ENCODE results near the gene AHCYL1. TPM values are rescaled to one million over a fixed set of nuclear protein-coding genes. Genes with fewer than 3 reads are reported as not detected.
"Not testable (repeated sequence)": the region's sequence is repeated elsewhere in the genome, so short reads cannot be mapped to it uniquely, and the experiment has no call there.

The AHCYL1 gene
- total RNA-seq, 2 experiments from 2014 or later: 89.6 to 92.3 TPM

DNA sequence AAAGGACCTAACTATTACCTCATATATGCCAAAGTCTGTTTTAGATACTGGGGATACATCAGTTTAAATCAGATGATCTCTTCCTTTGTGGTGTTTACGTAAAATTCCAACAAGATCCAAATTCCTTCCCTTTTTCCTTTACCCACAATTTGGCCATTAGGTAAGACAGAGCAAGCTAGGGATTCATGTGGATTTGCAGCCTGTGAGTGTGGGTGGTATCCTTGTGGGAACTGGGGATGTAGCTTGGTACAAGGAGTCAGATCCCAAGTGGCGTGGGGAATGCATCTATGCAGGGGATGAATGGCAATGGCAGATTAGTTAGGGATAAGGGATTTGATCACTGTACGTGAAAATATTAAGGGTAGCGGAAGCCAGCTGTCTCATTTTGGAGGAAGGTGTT, 40.0 kb downstream of the AHCYL1 start:
- no peaks in the 10 kb centered on the region for H3K27me3 Mint-ChIP-seq
- no peaks in the 10 kb centered on the region for H3K9me3 Mint-ChIP-seq
- no peak overlapping the region for H3K27ac Mint-ChIP-seq
- POLR2A ChIA-PET: no interaction called here
- CTCF ChIA-PET: interaction anchor here (1.3 kb wide), 1 partner anchor 41 kb away, joined by 3 read pairs; no protein-coding TSS in a partner anchor
- no peak overlapping the region for H3K4me3 Mint-ChIP-seq
- no peak for DNase-seq
- intact Hi-C loops (cut with micrococcal nuclease): no loop called here
- H3K4me1 Mint-ChIP-seq (ENCODE audit: low read depth): no peaks in the 10 kb centered on the region
- peaks cover 17% of the 10 kb centered on the region for H3K36me3 Mint-ChIP-seq

DNA sequence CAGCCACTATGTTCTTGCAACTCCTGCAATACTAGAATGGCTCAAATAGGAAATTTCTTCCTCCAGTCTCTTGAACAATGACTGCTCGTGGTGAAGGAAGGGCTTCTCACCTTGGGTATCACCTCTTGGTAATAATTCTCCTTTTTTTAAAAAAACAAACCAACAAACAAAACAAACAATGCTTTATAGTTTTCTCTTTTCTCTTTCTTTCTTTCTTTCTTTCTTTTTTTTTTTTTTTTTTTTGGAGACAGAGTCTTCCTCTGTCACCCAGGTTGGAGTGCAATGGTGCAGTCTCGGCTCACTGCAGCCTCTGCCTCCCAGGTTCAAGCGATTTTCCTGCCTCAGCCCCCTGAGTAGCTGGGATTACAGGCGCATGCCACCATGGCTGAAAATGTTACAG, 46.1 kb downstream of the AHCYL1 start:
- not testable (repeated sequence) for H3K36me3 Mint-ChIP-seq, H3K27me3 Mint-ChIP-seq, H3K9me3 Mint-ChIP-seq, DNase-seq
- ChIA-PET POLR2A (interaction anchor here (1.1 kb wide), 1 partner anchor 45 kb away, joined by 3 read pairs; no protein-coding TSS in a partner anchor), CTCF (interaction anchor here (0.8 to 4.9 kb wide), 18 partner anchors 8 to 465 kb away, joined by 3 to 40 read pairs (median 10); partner anchors contain the start of gene AHCYL1)
- peaks cover 46% of the 10 kb centered on the region for H3K4me1 Mint-ChIP-seq (ENCODE audit: low read depth)
- peak overlapping the region; percentile 88 for H3K27ac Mint-ChIP-seq
- intact Hi-C loops (cut with micrococcal nuclease): loop anchor here (1.0 to 5.0 kb wide), 3 partner anchors 46 to 483 kb away; partner anchors contain the start of genes AHCYL1 and GNAI3
- H3K4me3 Mint-ChIP-seq: peak overlapping the region; percentile 83

DNA sequence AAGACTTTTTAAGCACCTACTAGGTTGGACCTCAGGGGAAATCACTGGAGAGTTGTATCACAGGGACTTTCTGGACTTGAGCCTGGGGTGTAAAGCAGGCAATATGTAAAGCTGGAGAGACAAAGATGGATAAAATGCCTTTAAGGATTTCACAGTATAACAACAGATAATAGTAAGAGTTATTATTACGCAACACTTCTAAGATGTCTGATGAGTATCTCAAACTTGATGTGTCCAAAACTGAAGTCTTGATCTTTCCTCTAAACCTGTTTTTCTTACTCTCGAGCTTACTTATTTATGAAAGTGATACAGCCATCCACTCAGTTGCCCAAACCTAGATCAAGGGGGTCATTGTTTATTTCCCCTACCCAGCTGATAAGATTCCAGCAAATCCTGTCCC, 47.8 kb downstream of the AHCYL1 start:
- H3K4me3 Mint-ChIP-seq: no peak overlapping the region
- no peak for DNase-seq
- ChIA-PET CTCF (interaction anchor here (1.2 to 4.9 kb wide), 4 partner anchors 28 to 56 kb away, joined by 4 to 36 read pairs (median 20); partner anchors contain the start of gene AHCYL1), POLR2A (interaction anchor here (1.1 kb wide), 1 partner anchor 10 kb away, joined by 3 read pairs; no protein-coding TSS in a partner anchor)
- no peaks in the 10 kb centered on the region for H3K9me3 Mint-ChIP-seq
- H3K27ac Mint-ChIP-seq: peak overlapping the region; percentile 35
- intact Hi-C loops (cut with micrococcal nuclease): loop anchor here (5.0 kb wide), 2 partner anchors 75 to 485 kb away; partner anchors contain the start of gene GNAI3
- H3K4me1 Mint-ChIP-seq (ENCODE audit: low read depth): peaks cover 59% of the 10 kb centered on the region
- H3K36me3 Mint-ChIP-seq: no peaks in the 10 kb centered on the region
- H3K27me3 Mint-ChIP-seq: no peaks in the 10 kb centered on the region

DNA sequence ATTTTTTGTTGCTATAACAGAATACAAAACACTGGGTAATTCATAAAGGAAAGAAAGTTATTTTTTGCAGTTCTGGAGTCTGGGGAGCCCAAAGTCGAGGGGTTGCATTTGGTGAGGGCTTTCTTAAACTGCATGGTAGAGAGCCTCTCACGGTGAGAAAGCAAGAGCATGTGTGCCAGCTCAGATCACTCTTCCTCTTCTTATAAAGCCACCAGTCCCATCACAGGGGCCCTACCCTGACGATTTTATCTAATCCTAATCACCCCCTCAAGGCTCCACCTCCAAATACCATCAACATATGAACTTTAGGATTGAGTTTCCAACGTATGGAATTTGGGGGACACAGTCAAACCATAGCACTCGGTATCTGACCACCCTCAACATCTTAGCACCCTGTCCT, 48.9 kb downstream of the AHCYL1 start:
- intact Hi-C loops (cut with micrococcal nuclease): loop anchor here (5.0 kb wide), 2 partner anchors 74 to 486 kb away; partner anchors contain the start of gene GNAI3
- no peak for DNase-seq
- H3K4me3 Mint-ChIP-seq: peak overlapping the region; percentile 79
- H3K9me3 Mint-ChIP-seq: no peaks in the 10 kb centered on the region
- CTCF ChIA-PET: no interaction called here
- H3K27me3 Mint-ChIP-seq: no peaks in the 10 kb centered on the region
- H3K27ac Mint-ChIP-seq: peak overlapping the region; percentile 92
- peaks cover 59% of the 10 kb centered on the region for H3K4me1 Mint-ChIP-seq (ENCODE audit: low read depth)
- POLR2A ChIA-PET: no interaction called here
- peaks cover 2% of the 10 kb centered on the region for H3K36me3 Mint-ChIP-seq

DNA sequence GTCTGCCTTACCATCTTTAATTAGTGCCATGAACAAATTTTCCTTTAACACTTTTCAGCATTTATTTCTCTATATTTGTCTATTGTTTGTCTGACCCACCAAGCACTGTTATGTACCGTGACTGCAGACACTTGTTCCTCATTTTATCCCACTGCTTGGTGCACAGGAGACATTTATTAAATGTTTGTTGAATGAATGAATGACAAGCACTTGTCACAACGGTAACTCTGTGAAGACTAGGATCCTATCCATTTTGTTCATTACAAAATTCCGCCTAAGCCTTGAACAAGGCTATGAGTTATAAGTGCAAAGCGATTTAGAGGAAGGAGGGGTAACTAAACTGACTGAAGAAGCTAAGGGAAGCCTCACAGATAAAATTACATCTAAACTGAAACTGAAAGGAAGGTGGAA, 49.5 kb downstream of the AHCYL1 start:
- peaks cover 59% of the 10 kb centered on the region for H3K4me1 Mint-ChIP-seq (ENCODE audit: low read depth)
- no peaks in the 10 kb centered on the region for H3K27me3 Mint-ChIP-seq
- CTCF ChIA-PET: interaction anchor here (0.6 to 14.8 kb wide), 11 partner anchors 23 to 426 kb away, joined by 3 to 186 read pairs (median 4); partner anchors contain the start of genes AHCYL1, AMPD2 and GNAT2
- peaks cover 7% of the 10 kb centered on the region for H3K36me3 Mint-ChIP-seq
- peak overlapping the region; percentile 92 for H3K27ac Mint-ChIP-seq
- H3K4me3 Mint-ChIP-seq: peak overlapping the region; percentile 79
- intact Hi-C loops (cut with micrococcal nuclease): loop anchor here (1.0 to 5.0 kb wide), 7 partner anchors 27 to 751 kb away; partner anchors contain the start of genes GNAI3, PSRC1 and RBM15
- DNase-seq: no peak
- POLR2A ChIA-PET: interaction anchor here (0.9 to 1.4 kb wide), 4 partner anchors 14 to 304 kb away, joined by 3 to 7 read pairs (median 3); no protein-coding TSS in a partner anchor
- H3K9me3 Mint-ChIP-seq: no peaks in the 10 kb centered on the region

DNA sequence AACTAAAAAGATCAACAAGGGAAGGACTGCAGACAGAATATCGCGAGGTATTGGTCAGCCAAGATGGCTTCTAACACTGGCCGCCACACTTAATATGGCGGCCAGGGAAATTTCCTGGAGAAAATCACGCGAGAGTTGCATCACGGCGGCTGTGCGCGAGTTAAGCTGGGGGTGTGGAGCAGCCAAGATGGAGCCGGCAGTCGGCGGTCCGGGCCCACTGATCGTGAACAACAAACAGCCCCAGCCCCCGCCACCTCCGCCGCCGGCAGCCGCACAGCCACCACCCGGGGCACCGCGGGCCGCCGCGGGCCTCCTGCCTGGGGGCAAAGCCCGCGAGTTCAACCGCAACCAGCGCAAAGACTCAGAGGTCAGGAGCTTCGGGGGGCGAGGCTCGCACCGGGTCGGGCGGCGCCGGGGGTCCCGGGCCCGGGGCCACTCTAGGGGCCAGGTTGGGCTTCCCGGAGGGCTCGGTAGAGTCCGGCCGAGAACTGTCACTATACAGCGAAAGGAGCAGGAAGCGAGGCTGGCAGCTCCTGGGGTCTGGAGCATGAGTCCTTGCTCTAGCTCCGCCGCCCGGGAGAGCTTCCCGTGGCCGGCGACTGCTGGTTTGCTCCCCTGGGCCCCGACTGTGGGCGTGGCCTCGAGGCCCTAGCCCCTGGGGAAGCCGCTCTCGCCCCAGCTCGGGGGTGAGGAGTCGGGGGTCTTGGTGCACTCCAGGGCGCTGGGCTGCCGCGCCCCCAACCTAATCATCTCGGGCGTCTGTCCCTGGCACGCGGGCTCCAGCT, 50.1 kb downstream of the AHCYL1 start, which contains the start of gene STRIP1:
TSS of gene STRIP1 (plus strand) at position 174 of the 785 bp plus-strand sequence. CDS start at position 188, 14 bp downstream.
- Mint-ChIP-seq H3K27ac (peak within 1 kb of the TSS; percentile 92), H3K27me3 (no peaks in the 10 kb centered on the region), H3K36me3 (peaks cover 12% of the 10 kb centered on the region), H3K4me1 (ENCODE audit: low read depth) (peaks cover 59% of the 10 kb centered on the region), H3K4me3 (peak within 1 kb of the TSS; percentile 82), H3K9me3 (no peaks in the 10 kb centered on the region)
- POLR2A ChIA-PET: interaction anchor here (0.7 to 1.6 kb wide), 8 partner anchors 14 to 305 kb away, joined by 3 to 7 read pairs (median 3); partner anchors contain the start of genes AHCYL1 and RBM15
- CTCF ChIA-PET: interaction anchor here (0.6 to 14.8 kb wide), 14 partner anchors 22 to 461 kb away, joined by 3 to 186 read pairs (median 4); partner anchors contain the start of genes AHCYL1, AMPD2 and GNAT2
- intact Hi-C loops (cut with micrococcal nuclease): loop anchor here (1.0 to 5.0 kb wide), 7 partner anchors 26 to 751 kb away; partner anchors contain the start of genes GNAI3, PSRC1 and RBM15
- peak; percentile 95 for DNase-seq

DNA sequence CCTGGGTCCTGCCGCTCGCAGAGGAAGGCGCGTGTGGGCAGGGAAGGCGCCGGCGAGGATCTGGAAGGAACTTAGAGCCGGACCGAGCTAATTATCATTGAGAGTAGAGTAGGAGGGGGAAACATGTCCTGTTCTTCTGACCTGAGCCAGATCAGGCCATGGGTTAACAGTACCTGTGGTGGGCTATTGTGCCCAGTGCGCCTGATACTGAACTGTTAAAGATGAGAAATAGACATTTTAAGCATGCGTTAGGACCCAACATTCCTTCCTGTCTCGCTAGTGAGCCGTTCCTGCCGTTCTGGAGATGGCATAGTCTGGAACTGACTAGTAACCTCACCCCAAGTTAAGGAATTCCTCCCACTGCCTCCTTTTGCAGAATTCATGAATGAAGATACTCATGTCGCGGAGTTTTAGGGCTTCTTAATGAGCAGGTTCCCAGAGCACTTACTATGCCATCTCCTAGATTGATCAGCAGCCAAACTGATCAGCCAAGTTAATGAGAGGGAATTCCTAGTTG, 50.7 kb downstream of the AHCYL1 start:
- intact Hi-C loops (cut with micrococcal nuclease): loop anchor here (2.0 kb wide), 2 partner anchors 26 to 50 kb away; no protein-coding TSS in a partner anchor
- POLR2A ChIA-PET: interaction anchor here (0.7 to 1.6 kb wide), 8 partner anchors 15 to 304 kb away, joined by 3 to 7 read pairs (median 3); partner anchors contain the start of genes AHCYL1 and RBM15
- DNase-seq: no peak
- Mint-ChIP-seq H3K27ac (peak overlapping the region; percentile 15), H3K27me3 (no peaks in the 10 kb centered on the region), H3K4me3 (peak overlapping the region; percentile 82), H3K4me1 (ENCODE audit: low read depth) (peaks cover 54% of the 10 kb centered on the region), H3K36me3 (peaks cover 14% of the 10 kb centered on the region), H3K9me3 (no peaks in the 10 kb centered on the region)
- CTCF ChIA-PET: interaction anchor here (0.9 to 14.8 kb wide), 12 partner anchors 21 to 460 kb away, joined by 3 to 186 read pairs (median 4); partner anchors contain the start of genes AHCYL1, AMPD2 and GNAT2

DNA sequence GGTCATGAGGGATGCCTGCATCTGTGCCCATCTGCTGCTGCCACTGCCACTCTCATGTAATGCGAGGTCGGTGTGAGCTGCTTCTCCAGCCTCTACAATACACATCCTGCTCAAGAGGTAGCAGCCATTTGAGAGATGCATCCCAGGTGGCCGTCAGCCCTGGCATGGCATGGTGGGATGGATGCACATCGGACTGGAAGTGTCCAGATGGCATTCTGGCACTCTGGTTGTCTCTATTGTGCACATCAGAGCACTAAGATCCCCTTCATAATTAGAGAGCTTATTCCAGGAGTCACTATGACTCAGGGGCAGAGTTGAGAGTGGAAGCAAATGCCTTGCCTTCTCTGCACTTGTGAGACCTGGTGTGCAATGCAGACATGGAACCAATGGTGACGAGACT, 53.7 kb downstream of the AHCYL1 start:
- intact Hi-C loops (cut with micrococcal nuclease): no loop called here
- CTCF ChIA-PET: interaction anchor here (2.6 to 14.8 kb wide), 2 partner anchors 9 to 18 kb away, joined by 15 to 186 read pairs; no protein-coding TSS in a partner anchor
- Mint-ChIP-seq H3K27ac (no peak overlapping the region), H3K4me1 (ENCODE audit: low read depth) (peaks cover 35% of the 10 kb centered on the region), H3K36me3 (peaks cover 31% of the 10 kb centered on the region), H3K4me3 (no peak overlapping the region), H3K9me3 (no peaks in the 10 kb centered on the region), H3K27me3 (no peaks in the 10 kb centered on the region)
- POLR2A ChIA-PET: no interaction called here
- DNase-seq: no peak

DNA sequence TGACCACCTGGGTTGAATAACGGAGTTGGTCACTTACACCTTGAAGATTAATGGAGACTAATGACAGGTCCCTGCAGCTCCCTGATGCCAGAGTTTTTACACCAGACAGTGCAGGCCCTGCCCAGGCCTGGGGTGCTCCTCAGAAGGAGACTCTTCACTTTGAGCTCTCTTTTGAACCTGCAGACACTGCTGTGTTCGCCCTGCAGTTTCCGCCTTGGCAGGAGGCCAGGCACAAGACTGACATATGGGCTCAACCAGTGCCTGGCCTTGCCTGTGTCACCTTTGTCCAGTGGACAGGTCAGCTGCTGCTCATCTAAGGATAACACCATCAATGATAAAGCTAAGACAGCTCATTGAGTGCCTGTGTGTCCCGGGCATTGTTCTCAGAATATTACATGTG, 55.1 kb downstream of the AHCYL1 start:
- CTCF ChIA-PET: interaction anchor here (2.6 to 14.8 kb wide), 3 partner anchors 10 to 48 kb away, joined by 10 to 186 read pairs (median 15); no protein-coding TSS in a partner anchor
- H3K36me3 Mint-ChIP-seq: peaks cover 38% of the 10 kb centered on the region

DNA sequence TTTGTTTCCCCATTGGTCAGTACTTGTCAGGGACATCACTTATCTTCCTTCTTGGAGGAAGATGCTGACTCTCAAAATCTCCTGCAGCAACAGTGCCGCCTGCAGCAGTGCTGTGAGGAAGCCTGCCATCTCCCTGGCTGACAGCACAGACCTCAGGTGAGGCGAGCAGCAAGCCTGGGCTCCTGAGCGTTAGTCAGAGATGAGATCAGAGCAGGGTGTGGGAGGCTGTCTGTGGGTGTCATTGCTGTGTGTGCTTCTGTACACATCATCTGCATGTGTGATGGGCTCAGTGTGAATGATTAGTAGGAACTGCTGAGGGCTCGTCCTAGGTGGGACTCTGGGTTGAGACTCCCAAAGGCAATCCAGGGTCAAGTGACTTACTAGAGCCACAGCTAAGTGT, 56.0 kb downstream of the AHCYL1 start:
- intact Hi-C loops (cut with micrococcal nuclease): no loop called here
- CTCF ChIA-PET: interaction anchor here (0.9 to 14.8 kb wide), 3 partner anchors 12 to 47 kb away, joined by 3 to 186 read pairs (median 10); no protein-coding TSS in a partner anchor
- H3K27ac Mint-ChIP-seq: no peak overlapping the region
- peaks cover 42% of the 10 kb centered on the region for H3K36me3 Mint-ChIP-seq
- peak; percentile 46 for DNase-seq
- no peaks in the 10 kb centered on the region for H3K9me3 Mint-ChIP-seq
- POLR2A ChIA-PET: no interaction called here
- H3K27me3 Mint-ChIP-seq: no peaks in the 10 kb centered on the region
- peaks cover 19% of the 10 kb centered on the region for H3K4me1 Mint-ChIP-seq (ENCODE audit: low read depth)
- no peak overlapping the region for H3K4me3 Mint-ChIP-seq

More for the DNA sequence above, 55.1 kb downstream of the AHCYL1 start:
- no peak overlapping the region for H3K4me3 Mint-ChIP-seq
- DNase-seq: no peak
- H3K27me3 Mint-ChIP-seq: no peaks in the 10 kb centered on the region
- POLR2A ChIA-PET: no interaction called here
- H3K9me3 Mint-ChIP-seq: no peaks in the 10 kb centered on the region
- intact Hi-C loops (cut with micrococcal nuclease): no loop called here
- no peak overlapping the region for H3K27ac Mint-ChIP-seq
- peaks cover 24% of the 10 kb centered on the region for H3K4me1 Mint-ChIP-seq (ENCODE audit: low read depth)

DNA sequence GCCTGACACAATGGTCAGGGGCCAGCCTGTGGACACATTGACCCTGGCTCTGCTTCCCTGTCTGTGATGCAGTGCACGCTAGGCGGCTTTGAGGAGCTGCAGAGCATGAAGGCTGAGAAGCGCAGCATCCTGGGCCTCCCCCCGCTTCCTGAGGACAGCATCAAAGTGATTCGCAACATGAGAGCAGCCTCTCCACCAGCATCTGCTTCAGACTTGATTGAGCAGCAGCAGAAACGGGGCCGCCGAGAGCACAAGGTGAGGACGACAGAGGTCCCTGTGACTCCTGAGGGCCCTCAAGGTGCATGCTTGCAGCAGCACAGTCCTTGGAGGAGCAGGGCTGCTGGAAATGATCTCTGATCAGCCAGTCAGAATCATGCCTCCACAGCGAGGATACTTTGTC, 58.5 kb downstream of the AHCYL1 start:
- Mint-ChIP-seq H3K27me3 (no peaks in the 10 kb centered on the region), H3K4me1 (ENCODE audit: low read depth) (peaks cover 4% of the 10 kb centered on the region), H3K4me3 (no peak overlapping the region), H3K36me3 (peaks cover 58% of the 10 kb centered on the region), H3K27ac (no peak overlapping the region), H3K9me3 (no peaks in the 10 kb centered on the region)
- CTCF ChIA-PET: interaction anchor here (1.9 to 14.8 kb wide), 2 partner anchors 14 to 63 kb away, joined by 5 to 186 read pairs; no protein-coding TSS in a partner anchor
- intact Hi-C loops (cut with micrococcal nuclease): no loop called here
- POLR2A ChIA-PET: no interaction called here
- DNase-seq: no peak
